HepG2 (cell line): ENCODE results near the gene IQGAP3. TPM values are rescaled to one million over a fixed set of nuclear protein-coding genes. Genes with fewer than 3 reads are reported as not detected.

Source experiments
- ARID5B ChIP-seq: IDR thresholded peaks from 2 replicates; pipeline ENCODE4 v1.4.0; 2020; ENCODE audit warnings: mild to moderate bottlenecking, missing genetic modification reagents
- ATAD3A ChIP-seq: sonication (generic); formaldehyde crosslinking; IDR thresholded peaks from 2 replicates; pipeline ENCODE4 v1.4.0; 2020; ENCODE audit warnings: missing genetic modification reagents
- BRD4 ChIP-seq: sonication (generic); formaldehyde crosslinking; IDR thresholded peaks from 2 replicates; pipeline ENCODE4 v1.4.0; 2020; ENCODE audit warnings: missing genetic modification reagents
- FOXP1 ChIP-seq, 2 experiments: fragments of 450-650 bp in 1 of 2; IDR thresholded peaks; 2 replicates each; pipeline ENCODE4 v1.6.1; 2017 to 2018; ENCODE audit warnings: antibody characterized with exemption in 1 of 2
- HOXA9 ChIP-seq: sonication (generic); formaldehyde crosslinking; IDR thresholded peaks from 2 replicates; pipeline ENCODE4 v1.8.1; 2022; ENCODE audit warnings: missing genetic modification reagents, mild to moderate bottlenecking, moderate library complexity, borderline replicate concordance
- POGZ ChIP-seq: sonication (generic); formaldehyde crosslinking; IDR thresholded peaks from 2 replicates; pipeline ENCODE4 v1.4.0; 2020; ENCODE audit warnings: mild to moderate bottlenecking, missing genetic modification reagents
- TOPORS ChIP-seq: sonication (generic); formaldehyde crosslinking; IDR thresholded peaks from 2 replicates; pipeline ENCODE4 v1.8.0; 2023; ENCODE audit warnings: mild to moderate bottlenecking, missing genetic modification reagents
- ZC3H13 ChIP-seq: sonication (generic); formaldehyde crosslinking; IDR thresholded peaks from 2 replicates; pipeline ENCODE4 v1.8.1; 2023; ENCODE audit warnings: mild to moderate bottlenecking, missing genetic modification reagents, moderate library complexity
- ZEB1 ChIP-seq: IDR thresholded peaks from 2 replicates; pipeline ENCODE4 v1.6.1; 2012; ENCODE audit warnings: mild to moderate bottlenecking, low read depth, inconsistent platforms; ENCODE audit not compliant: insufficient replicate concordance
- ZNF441 ChIP-seq: sonication (generic); formaldehyde crosslinking; IDR thresholded peaks from 2 replicates; pipeline ENCODE4 v1.7.0; 2021; ENCODE audit warnings: missing genetic modification reagents, borderline replicate concordance
- ZNF468 ChIP-seq: sonication (generic); formaldehyde crosslinking; IDR thresholded peaks from 2 replicates; pipeline ENCODE4 v1.8.0; 2022; ENCODE audit warnings: mild to moderate bottlenecking, moderate library complexity, missing genetic modification reagents
- ZNF674 ChIP-seq: sonication (generic); formaldehyde crosslinking; IDR thresholded peaks from 2 replicates; pipeline ENCODE4 v1.5.0; 2020; ENCODE audit warnings: low read depth, mild to moderate bottlenecking, missing genetic modification reagents
- ZNF816 ChIP-seq: sonication (generic); formaldehyde crosslinking; IDR thresholded peaks from 2 replicates; pipeline ENCODE4 v1.8.0; 2022; ENCODE audit warnings: missing genetic modification reagents, mild to moderate bottlenecking, borderline replicate concordance
- polyA plus RNA-seq, 8 experiments: library from polyadenylated mRNA; depleted of rRNA in 3 of 8; stranded (reverse) in 7 of 8; unstranded in 1 of 8; fragments of >200 nt; fragmentation: Illumina TruSeq in 4 of 8; extraction: Trizol in 4 of 8; gene quantifications; 2 replicates each; pipeline versions ENCODE4 v1.2.1 to v1.2.3, GENCODE V29; 2011 to 2016; ENCODE audit warnings: low read depth in 4 of 8, missing spikeins in 1 of 8, mixed read lengths in 1 of 8; ENCODE audit not compliant: insufficient read depth in 1 of 8
- total RNA-seq, 5 experiments: library from RNA; depleted of rRNA; stranded (reverse); fragments of >200 nt; fragmentation: Illumina TruSeq; extraction: Trizol; gene quantifications; 2 replicates each; pipeline ENCODE4 v1.2.3, GENCODE V29; 2016; ENCODE audit warnings: low read depth in 1 of 5
- TF ChIP-seq, protein P1 (sequence below): sonication (generic); formaldehyde crosslinking; IDR thresholded peaks from 2 replicates; pipeline ENCODE4 v1.5.1; 2020; ENCODE audit warnings: mild to moderate bottlenecking, missing genetic modification reagents, moderate library complexity
- TF ChIP-seq, protein P2 (sequence below): sonication (generic); formaldehyde crosslinking; IDR thresholded peaks from 2 replicates; pipeline ENCODE4 v1.4.0; 2020; ENCODE audit warnings: mild to moderate bottlenecking, missing genetic modification reagents
- TF ChIP-seq, protein P3 (sequence below): sonication (generic); formaldehyde crosslinking; IDR thresholded peaks from 2 replicates; pipeline ENCODE4 v1.4.0; 2020; ENCODE audit warnings: mild to moderate bottlenecking, missing genetic modification reagents

The IQGAP3 gene
- total and polyA plus RNA-seq, 2 of the 13 experiments (the other 11 are each of a cell fraction or from before 2014, with no cell fraction given), result 13.5 to 14.1 TPM

DNA sequence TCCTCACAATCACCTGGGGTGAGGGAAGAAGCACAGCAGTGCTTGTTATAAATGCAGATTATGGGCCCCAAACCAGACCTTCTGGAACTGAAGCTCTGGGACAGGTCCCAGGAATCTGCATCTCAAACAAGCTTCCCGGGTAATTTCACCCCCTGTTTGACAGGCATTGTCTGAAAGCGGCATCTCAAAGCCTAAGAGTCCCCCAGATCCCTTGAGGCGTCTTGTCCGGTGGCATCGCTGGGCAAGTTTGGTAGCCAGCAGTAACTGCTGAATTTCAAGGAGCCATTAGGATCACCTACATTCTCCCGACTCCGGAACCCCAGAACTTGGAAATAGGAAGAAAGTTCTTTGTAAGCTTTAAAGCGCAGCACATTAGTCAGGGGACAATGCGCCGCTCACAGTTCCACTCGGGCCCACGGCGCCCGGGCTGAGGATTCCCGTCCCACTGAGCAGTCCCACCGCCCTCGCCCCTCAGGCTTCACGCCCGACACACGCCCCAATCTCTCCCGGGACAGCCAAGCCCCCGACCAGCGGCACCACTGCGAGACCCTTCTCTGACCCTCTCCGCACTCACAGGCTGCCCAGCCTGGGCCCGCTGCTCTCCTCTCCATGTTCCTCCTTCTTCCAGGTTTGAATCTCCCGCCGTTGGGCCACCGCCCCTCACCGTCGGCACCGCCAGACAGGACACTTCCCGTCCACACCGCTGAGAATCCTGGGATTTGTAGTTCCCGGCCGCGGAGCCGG is at the start of gene IQGAP3 (continued):
- TF ChIP-seq TOPORS (CRISPR knock-in tag) (peak; percentile 62; the same call in 1 of the 2 replicates), POGZ (no peak), BRD4 (CRISPR knock-in tag) (no peak), ZEB1 (no peak), ZNF468 (CRISPR knock-in tag) (no peak), HOXA9 (CRISPR knock-in tag) (peak; percentile 81), ZNF674 (CRISPR knock-in tag) (no peak), FOXP1 (IDR thresholded peaks at IDR 0.05) (no peak), FOXP1 (CRISPR knock-in tag; IDR thresholded peaks at IDR 0.05) (no peak), ZNF441 (CRISPR knock-in tag) (no peak), ZNF816 (CRISPR knock-in tag) (no peak), ARID5B (CRISPR knock-in tag) (peak; percentile 22; the same call in 1 of the 2 replicates), ZC3H13 (CRISPR knock-in tag) (peak; percentile 69; the same call in 1 of the 2 replicates), ATAD3A (CRISPR knock-in tag) (no peak)
- TF ChIP-seq, protein P1, sequence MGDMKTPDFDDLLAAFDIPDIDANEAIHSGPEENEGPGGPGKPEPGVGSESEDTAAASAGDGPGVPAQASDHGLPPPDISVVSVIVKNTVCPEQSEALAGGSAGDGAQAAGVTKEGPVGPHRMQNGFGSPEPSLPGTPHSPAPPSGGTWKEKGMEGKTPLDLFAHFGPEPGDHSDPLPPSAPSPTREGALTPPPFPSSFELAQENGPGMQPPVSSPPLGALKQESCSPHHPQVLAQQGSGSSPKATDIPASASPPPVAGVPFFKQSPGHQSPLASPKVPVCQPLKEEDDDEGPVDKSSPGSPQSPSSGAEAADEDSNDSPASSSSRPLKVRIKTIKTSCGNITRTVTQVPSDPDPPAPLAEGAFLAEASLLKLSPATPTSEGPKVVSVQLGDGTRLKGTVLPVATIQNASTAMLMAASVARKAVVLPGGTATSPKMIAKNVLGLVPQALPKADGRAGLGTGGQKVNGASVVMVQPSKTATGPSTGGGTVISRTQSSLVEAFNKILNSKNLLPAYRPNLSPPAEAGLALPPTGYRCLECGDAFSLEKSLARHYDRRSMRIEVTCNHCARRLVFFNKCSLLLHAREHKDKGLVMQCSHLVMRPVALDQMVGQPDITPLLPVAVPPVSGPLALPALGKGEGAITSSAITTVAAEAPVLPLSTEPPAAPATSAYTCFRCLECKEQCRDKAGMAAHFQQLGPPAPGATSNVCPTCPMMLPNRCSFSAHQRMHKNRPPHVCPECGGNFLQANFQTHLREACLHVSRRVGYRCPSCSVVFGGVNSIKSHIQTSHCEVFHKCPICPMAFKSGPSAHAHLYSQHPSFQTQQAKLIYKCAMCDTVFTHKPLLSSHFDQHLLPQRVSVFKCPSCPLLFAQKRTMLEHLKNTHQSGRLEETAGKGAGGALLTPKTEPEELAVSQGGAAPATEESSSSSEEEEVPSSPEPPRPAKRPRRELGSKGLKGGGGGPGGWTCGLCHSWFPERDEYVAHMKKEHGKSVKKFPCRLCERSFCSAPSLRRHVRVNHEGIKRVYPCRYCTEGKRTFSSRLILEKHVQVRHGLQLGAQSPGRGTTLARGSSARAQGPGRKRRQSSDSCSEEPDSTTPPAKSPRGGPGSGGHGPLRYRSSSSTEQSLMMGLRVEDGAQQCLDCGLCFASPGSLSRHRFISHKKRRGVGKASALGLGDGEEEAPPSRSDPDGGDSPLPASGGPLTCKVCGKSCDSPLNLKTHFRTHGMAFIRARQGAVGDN (CRISPR knock-in tag), result peak; percentile 76
- TF ChIP-seq, protein P2, sequence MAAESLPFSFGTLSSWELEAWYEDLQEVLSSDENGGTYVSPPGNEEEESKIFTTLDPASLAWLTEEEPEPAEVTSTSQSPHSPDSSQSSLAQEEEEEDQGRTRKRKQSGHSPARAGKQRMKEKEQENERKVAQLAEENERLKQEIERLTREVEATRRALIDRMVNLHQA, result no peak
- TF ChIP-seq, protein P3, sequence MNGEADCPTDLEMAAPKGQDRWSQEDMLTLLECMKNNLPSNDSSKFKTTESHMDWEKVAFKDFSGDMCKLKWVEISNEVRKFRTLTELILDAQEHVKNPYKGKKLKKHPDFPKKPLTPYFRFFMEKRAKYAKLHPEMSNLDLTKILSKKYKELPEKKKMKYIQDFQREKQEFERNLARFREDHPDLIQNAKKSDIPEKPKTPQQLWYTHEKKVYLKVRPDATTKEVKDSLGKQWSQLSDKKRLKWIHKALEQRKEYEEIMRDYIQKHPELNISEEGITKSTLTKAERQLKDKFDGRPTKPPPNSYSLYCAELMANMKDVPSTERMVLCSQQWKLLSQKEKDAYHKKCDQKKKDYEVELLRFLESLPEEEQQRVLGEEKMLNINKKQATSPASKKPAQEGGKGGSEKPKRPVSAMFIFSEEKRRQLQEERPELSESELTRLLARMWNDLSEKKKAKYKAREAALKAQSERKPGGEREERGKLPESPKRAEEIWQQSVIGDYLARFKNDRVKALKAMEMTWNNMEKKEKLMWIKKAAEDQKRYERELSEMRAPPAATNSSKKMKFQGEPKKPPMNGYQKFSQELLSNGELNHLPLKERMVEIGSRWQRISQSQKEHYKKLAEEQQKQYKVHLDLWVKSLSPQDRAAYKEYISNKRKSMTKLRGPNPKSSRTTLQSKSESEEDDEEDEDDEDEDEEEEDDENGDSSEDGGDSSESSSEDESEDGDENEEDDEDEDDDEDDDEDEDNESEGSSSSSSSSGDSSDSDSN (CRISPR knock-in tag), result peak; percentile 36; the same call in 1 of the 2 replicates
